Heart left ventricle (tissue), 16 donors: ENCODE measurements around the gene ABLIM2. TPM values are rescaled to one million over a fixed set of nuclear protein-coding genes. Genes with fewer than 3 reads are reported as not detected.
A peak's percentile ranks its signal among the peaks of the same experiment; 100 is the strongest.

Experiments used
- ATAC-seq, 4 donors: fragments of 200-7000 bp; cut with Tn5 transposase; one replicate each; pipeline ENCODE4 v1.9.1; 2020 to 2022; ENCODE audit warnings: moderate library complexity in 4 of 4, mild to moderate bottlenecking in 3 of 4, moderate number of reproducible peaks in 1 of 4
- DNase-seq, 5 donors: peaks; one replicate each; pipeline ENCODE4 v3.0.0-alpha.2; 2020
- H3K27ac ChIP-seq, 12 donors: fragments of 200-600 bp; sonication (generic) in 4 of 12; one replicate each; pipeline versions ENCODE4 v1.5.0 to v1.8.0; 2016 to 2022; ENCODE audit warnings: mild to moderate bottlenecking in 2 of 12
- H3K27me3 ChIP-seq, 9 donors: fragments of 200-600 bp; sonication (generic) in 2 of 9; one replicate each; pipeline versions ENCODE4 v1.5.1 to v1.8.0; 2016 to 2022; ENCODE audit warnings: mild to moderate bottlenecking in 3 of 9
- H3K36me3 ChIP-seq, 9 donors: fragments of 200-600 bp; sonication (generic) in 2 of 9; one replicate each; pipeline versions ENCODE4 v1.5.0 to v1.8.0; 2018 to 2022; ENCODE audit warnings: mild to moderate bottlenecking in 2 of 9
- H3K4me1 ChIP-seq, 12 donors: fragments of 200-600 bp; sonication (generic) in 4 of 12; one replicate each; pipeline versions ENCODE4 v1.5.0 to v1.8.0; 2016 to 2022; ENCODE audit warnings: mild to moderate bottlenecking in 3 of 12
- H3K4me3 ChIP-seq, 12 donors: fragments of 200-600 bp; sonication (generic) in 4 of 12; one replicate each; pipeline versions ENCODE4 v1.5.0 to v1.8.0; 2017 to 2022; ENCODE audit warnings: mild to moderate bottlenecking in 9 of 12, moderate library complexity in 4 of 12
- H3K9me3 ChIP-seq, 12 donors: fragments of 200-600 bp; sonication (generic) in 4 of 12; one replicate each; pipeline versions ENCODE4 v1.5.0 to v1.8.0; 2016 to 2022; ENCODE audit warnings: mild to moderate bottlenecking in 1 of 12
- POLR2A ChIP-seq, 2 donors: fragments of 450-650 bp; IDR thresholded peaks; one replicate each; pipeline ENCODE4 v1.6.1; 2017; ENCODE audit warnings: antibody characterized with exemption in 2 of 2, mild to moderate bottlenecking in 2 of 2, moderate library complexity in 2 of 2
- WGBS, 4 donors: extraction: QIAGEN DNeasy Blood & Tissue Kit in 2 of 4; methylation state at CpG; one replicate each; pipeline versions ENCODE4 v1.1.5 to v1.1.7; 2013 to 2018; 5-methylcytosine and 5-hydroxymethylcytosine counted together
- intact Hi-C, 10 donors: fragments of 100-400 bp; cut with DNase I; formaldehyde crosslinking; loops; one replicate each; pipeline versions ENCODE4 v1.11.1 to v1.14.2; 2022
- polyA plus RNA-seq, 2 donors: library from polyadenylated mRNA; stranded (reverse); fragments of 200-250 nt; gene quantifications; one replicate each; pipeline ENCODE4 v1.2.3, GENCODE V29; 2013
- total RNA-seq, 9 donors: library from RNA; depleted of rRNA in 2 of 9; stranded (reverse); fragments of >200 nt in 2 of 9; fragmentation: NEBNext Ultra II Directional in 3 of 9; extraction: Animal tissue kit (Norgen Biotek cat#: 25700) in 3 of 9; gene quantifications; one replicate each; pipeline versions ENCODE4 v1.1.0 to v1.2.4, GENCODE V29; 2016 to 2023
- TF ChIP-seq, protein P1 (sequence below), 12 donors: fragments of 200-600 bp; sonication (generic) in 4 of 12; IDR thresholded peaks; one replicate each; pipeline versions ENCODE4 v1.5.0 to v1.8.0; 2018 to 2022; ENCODE audit warnings: antibody characterized with exemption in 12 of 12, mild to moderate bottlenecking in 5 of 12
- donor health status: ischemic (EF 13 %, LVEDD 7.1; RV severe dilation, severe dysfunction).
- donor health status: healthy with polysubstance abuse.
- donor health status: DM: no; HTN: yes; CAD: no.
- donor health status: DM: no; HTN: no; CAD: no.
- donor health status: ischemic (EF 25% LVEDD 6.9; RV normal size, moderate dysfunction).
- donor health status: ischemic (EF 25% LVEDD 5.7; RV mildly dilated, moderate dysfunction).
- donor health status: healthy.
- donor health status: DM: yes; HTN: yes; CAD: no.
- donor health status: ischemic (EF 35%, LVEDD 5.7; RV mildly dilated, moderate dysfunction).
- donor health status: nonischemic (EF 11% LVEDD 7.7; RV severe dilation, severe dysfunction).
- donor health status: DM: yes; HTN: yes; CAD: no.
- donor health status: PGD.
- donor health status: ischemic (EF 29% LVEDD 5.4; RV normal size, mild dysfunction).
- donor health status: nonischemic (EF 23%, LVEDD 6.1; RV moderate dilation, normal function).

ABLIM2 gene
- total and polyA plus RNA-seq, 11 donors: 11.1 to 27.9 (median 18.4) TPM

DNA sequence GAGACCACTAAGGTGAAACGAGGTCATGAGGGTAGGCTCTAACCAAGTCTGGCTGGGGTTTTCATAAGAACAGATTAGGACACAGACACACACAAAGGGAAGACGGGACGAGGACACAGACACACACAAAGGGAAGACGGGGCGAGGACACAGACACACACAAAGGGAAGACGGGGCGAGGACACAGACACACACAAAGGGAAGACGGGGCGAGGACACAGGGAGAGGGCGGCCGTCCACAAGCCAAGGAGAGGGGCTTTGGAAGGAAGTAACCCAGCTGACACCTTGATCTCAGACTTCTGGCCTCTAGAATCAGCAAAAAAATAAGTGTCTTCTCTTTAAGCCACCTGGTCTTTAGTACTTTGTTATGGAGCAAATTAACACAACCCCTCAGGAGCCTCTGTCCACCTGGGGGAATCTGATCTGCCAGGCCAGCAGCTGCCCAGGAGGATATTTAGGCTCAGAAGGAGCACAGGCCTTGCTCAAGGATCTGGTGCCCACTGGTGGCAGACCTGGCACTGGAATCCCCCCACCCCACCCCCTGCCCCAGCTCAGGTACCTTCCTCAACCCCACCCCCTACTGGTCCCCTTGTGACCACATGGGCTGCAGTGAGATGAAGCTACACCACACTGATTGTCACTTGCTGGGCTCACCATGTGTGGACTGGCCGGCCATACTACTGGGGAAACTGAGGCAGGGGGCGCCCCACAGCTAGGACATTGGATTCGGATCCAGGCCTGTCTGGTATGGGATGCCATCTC is 2.8 kb downstream of the ABLIM2 start:
- peak in 1 of 5 donors; percentile 33 for DNase-seq

DNA sequence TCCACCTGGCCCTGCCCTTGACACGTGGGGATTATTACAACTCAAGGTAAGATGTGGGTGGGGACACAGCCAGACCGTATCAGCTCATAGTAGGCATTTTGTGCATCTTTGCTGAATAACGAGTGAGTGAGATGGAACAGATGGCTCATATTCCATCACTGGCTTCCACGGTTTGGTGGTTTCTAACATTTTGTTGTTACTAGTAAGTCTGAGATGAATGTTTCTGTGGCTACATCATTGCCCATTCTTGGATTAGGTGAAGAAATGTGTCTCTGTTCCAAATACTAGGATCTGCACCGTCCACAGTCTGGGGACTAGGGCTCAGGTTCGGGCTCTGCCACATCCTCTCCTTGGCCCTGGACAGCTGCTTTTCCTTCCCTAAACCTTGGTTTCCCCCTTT is 3.6 kb downstream of the ABLIM2 start:
- peaks cover 5 to 57% (median 22%) of the 10 kb centered on the region in 12 donors for H3K4me1 ChIP-seq
- intact Hi-C loops: loop anchor here in 2 of 10 donors (5.0 kb wide), 2 partner anchors 43 to 103 kb away; no protein-coding TSS in a partner anchor
- H3K4me3 ChIP-seq: no peak overlapping the region
- no peaks in the 10 kb centered on the region for H3K36me3 ChIP-seq
- ATAC-seq (no peak), DNase-seq (peak in 1 of 5 donors; percentile 18)
- no peaks in the 10 kb centered on the region for H3K9me3 ChIP-seq
- H3K27ac ChIP-seq: no peak overlapping the region
- peaks cover 0 to 14% (median 2%) of the 10 kb centered on the region in 9 donors for H3K27me3 ChIP-seq
- 76 to 80% (median 78%) methylated on average over 6 of the region's 6 CpGs for WGBS, 4 donors
- TF ChIP-seq, protein P1, sequence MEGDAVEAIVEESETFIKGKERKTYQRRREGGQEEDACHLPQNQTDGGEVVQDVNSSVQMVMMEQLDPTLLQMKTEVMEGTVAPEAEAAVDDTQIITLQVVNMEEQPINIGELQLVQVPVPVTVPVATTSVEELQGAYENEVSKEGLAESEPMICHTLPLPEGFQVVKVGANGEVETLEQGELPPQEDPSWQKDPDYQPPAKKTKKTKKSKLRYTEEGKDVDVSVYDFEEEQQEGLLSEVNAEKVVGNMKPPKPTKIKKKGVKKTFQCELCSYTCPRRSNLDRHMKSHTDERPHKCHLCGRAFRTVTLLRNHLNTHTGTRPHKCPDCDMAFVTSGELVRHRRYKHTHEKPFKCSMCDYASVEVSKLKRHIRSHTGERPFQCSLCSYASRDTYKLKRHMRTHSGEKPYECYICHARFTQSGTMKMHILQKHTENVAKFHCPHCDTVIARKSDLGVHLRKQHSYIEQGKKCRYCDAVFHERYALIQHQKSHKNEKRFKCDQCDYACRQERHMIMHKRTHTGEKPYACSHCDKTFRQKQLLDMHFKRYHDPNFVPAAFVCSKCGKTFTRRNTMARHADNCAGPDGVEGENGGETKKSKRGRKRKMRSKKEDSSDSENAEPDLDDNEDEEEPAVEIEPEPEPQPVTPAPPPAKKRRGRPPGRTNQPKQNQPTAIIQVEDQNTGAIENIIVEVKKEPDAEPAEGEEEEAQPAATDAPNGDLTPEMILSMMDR (IDR thresholded peaks at IDR 0.05): no peak
- no peak for TF ChIP-seq POLR2A (IDR thresholded peaks at IDR 0.05)

More for the DNA sequence above, 2.8 kb downstream of the ABLIM2 start:
- no peak for ATAC-seq
- peaks cover 0 to 14% (median 2%) of the 10 kb centered on the region in 9 donors for H3K27me3 ChIP-seq
- intact Hi-C loops: loop anchor here in 2 of 10 donors (5.0 kb wide), 2 partner anchors 44 to 104 kb away; no protein-coding TSS in a partner anchor
- peaks cover 5 to 54% (median 22%) of the 10 kb centered on the region in 12 donors for H3K4me1 ChIP-seq
- TF ChIP-seq, protein P1 (IDR thresholded peaks at IDR 0.05): no peak
- no peak for TF ChIP-seq POLR2A (IDR thresholded peaks at IDR 0.05)
- no peaks in the 10 kb centered on the region for H3K9me3 ChIP-seq
- H3K27ac ChIP-seq: no peak overlapping the region
- H3K4me3 ChIP-seq: no peak overlapping the region
- WGBS, 4 donors: 90 to 94% (median 93%) methylated on average over 13 to 14 of the region's 14 CpGs
- H3K36me3 ChIP-seq: no peaks in the 10 kb centered on the region

DNA sequence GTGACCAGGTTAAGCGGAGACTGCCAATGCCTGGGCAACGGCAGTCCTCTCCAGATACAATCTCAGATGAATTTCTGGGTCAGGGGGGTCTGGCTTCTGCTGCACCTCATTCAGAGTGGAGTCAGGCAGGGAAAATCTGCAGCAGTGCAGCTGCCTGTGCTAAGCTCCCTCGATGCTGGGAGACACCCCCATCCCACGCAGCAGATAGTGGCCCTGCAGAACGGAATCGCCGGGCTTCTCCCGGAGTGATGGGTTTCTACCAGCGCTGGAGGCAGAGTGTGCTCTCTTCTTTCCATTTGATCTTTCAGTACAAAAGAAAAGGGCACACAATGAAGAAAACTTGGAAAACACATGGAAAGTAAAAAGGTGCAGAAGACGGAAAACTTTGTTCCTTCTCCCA is 5.2 kb downstream of the ABLIM2 start:
- no peak overlapping the region for H3K4me3 ChIP-seq
- peaks cover 0 to 14% (median 2%) of the 10 kb centered on the region in 9 donors for H3K27me3 ChIP-seq
- TF ChIP-seq, protein P1 (IDR thresholded peaks at IDR 0.05): no peak
- peak overlapping the region in 2 of 12 donors; percentile 58 to 72 for H3K27ac ChIP-seq
- peak in 1 of 5 donors; percentile 18 for DNase-seq
- 77 to 84% (median 80%) methylated on average over 10 of the region's 10 CpGs for WGBS, 4 donors
- peaks cover 0 to 46% (median 13%) of the 10 kb centered on the region in 12 donors for H3K4me1 ChIP-seq
- no peak for ATAC-seq
- no peaks in the 10 kb centered on the region for H3K9me3 ChIP-seq
- no peaks in the 10 kb centered on the region for H3K36me3 ChIP-seq
- intact Hi-C loops: no loop called here

DNA sequence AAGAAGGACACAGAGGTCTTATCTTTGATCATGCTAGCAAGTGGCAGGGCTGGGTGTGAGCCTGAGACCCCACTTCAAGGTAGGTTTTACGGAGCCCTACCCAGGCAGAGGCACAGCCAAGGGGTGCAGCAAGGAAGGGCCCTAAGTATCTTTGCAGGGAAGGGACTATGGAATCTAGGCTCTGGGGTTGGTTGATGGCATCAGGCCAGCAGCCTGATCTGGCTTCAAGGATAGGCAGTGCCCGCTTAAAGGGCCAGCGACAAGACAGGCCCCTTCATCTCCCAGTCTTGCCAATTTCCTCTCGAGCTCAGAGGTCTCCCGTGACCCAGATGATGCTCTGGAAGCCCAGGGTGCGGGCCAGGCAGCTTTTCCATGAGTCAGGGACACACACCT is 5.8 kb downstream of the ABLIM2 start:
- ATAC-seq: peak; percentile 11 to 38 (median 23)
- H3K36me3 ChIP-seq: no peaks in the 10 kb centered on the region
- TF ChIP-seq, protein P1 (IDR thresholded peaks at IDR 0.05): no peak
- no peak for TF ChIP-seq POLR2A (IDR thresholded peaks at IDR 0.05)
- H3K27ac ChIP-seq: peak overlapping the region in 4 of 12 donors; percentile 48 to 72 (median 64)
- intact Hi-C loops: no loop called here
- H3K4me3 ChIP-seq: no peak overlapping the region
- 43 to 50% (median 46%) methylated on average over 6 of the region's 6 CpGs for WGBS, 4 donors
- H3K27me3 ChIP-seq: peaks cover 0 to 9% (median 0%) of the 10 kb centered on the region in 9 donors
- peaks cover 0 to 40% (median 8%) of the 10 kb centered on the region in 12 donors for H3K4me1 ChIP-seq
- no peaks in the 10 kb centered on the region for H3K9me3 ChIP-seq
- peak in 2 of 5 donors; percentile 54 to 63 for DNase-seq
